Fibroblast of gingiva (primary cell): ENCODE results near the gene ANXA5.
"Not testable (repeated sequence)": the region's sequence is repeated elsewhere in the genome, so short reads cannot be mapped to it uniquely, and the experiment has no call there.

Source experiments
- DNase-seq: peaks from one replicate; pipeline ENCODE4 v3.0.0-alpha.2; 2011; ENCODE audit warnings: low read depth

The ANXA5 gene

DNA sequence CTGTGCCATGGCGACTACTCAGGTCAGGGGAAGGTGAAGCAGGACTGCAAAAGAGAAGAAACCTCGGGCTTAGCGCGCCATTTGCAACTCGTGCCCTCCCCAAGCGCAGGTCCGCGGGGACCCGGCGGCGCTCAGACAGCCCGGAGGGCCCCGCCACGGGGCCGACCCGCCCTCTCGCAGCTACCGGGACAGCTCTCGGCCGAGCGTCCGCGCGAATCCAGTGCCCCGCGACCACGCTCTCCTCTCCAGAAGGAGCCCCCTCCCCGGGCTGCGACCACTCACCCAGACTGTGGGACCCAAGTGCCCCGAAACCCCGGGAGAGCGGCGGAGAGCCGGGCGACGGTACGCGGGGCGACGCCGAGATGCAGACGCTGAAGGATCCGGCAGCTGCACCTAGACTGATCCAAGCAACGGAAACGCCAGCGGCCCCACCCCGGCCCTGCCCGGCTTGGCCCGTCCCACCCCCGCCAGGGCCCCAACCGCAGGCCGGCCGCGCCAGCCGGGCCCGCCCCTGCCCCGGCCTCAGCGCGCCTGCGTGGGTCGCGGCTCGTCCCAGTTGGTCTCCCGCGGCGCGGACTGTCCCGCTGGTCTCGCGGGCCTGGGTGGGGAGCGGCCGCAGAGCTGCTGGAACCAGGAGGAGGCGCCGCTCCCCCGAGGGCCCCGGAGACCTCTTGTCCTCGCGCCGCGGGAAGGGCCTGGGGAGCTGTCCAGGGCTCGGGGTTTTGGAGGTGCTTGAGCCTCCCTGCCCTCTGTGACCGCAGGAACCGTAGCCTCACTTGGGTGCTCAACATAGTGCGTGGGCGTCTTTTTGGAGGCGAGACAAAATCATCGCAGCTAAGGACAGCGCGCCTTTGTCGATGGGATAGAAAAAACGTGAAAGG is at the start of gene ANXA5:
Gene ANXA5, minus strand, starts transcription at position 400 of the 881 bp plus-strand sequence. Its CDS starts 391 bp downstream, at position 9.
- peak; percentile 92 for DNase-seq

DNA sequence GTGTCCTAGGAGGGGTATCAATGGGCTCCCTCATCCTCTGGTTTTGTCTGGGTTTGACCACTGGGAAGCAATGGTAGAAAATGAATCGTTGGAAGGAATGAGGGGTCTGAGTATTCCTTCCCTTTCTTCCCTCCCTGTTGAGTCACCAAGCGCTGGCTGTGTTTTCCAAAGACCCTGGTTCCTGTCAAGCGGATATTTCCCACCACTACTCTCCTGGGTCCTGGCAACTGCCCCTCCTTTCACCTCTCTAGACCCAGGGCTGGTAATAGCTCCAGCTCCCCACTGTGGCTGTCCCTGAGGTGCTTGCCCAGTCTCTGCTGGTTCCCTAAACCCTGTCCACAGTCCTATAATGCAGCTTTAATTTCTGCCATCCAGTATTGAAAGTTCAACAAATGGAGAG is 46.0 kb upstream of the ANXA5 start:
- DNase-seq = no peak

DNA sequence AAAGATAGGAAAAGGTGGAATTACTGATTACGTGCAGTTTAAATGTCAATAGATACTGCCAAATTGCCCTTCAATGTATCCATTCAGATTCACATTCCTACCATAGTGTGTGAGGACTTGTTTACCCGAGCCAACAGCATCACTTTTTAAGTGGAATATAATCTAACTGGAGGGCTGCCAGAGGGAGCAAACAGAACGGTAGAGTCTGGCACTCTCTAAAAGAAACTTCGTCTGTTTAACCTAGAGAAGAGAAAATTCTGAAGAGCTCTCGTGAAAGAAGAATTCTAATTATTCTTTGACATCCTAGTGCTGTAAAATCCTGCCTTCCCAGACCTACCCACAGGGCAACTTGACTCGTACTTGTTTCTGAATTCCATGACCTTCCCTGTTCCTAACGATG is 45.0 kb upstream of the ANXA5 start:
- DNase-seq = no peak

DNA sequence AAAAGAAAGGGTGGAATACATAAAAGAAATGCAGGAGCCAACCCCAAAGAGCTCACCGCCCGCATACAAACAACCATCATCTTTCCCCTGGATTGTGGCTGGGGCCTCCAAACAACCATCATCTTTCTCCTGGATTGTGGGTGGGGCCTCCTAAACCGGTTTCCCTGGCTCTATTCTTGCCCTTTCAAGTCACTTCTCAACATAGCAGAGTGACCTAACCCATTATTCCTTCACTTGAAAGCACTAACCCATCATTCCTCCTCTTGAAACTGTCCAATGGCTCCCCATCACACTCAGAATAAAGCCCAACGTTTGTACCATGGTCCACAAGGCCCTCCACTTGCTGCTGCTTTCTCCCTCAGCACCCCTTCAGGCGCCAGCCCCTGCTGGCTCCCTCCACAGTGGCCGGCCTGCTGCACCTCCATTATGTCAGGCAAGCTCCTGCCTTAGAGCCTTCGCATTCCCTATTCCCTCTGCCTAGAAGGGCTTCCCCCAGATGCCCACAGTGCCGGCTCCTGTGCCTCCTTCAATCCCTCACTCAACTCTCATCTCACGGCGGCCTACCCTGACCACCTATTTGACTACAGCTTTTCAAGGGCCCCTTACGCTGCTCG is 44.1 kb upstream of the ANXA5 start:
- DNase-seq = no peak

DNA sequence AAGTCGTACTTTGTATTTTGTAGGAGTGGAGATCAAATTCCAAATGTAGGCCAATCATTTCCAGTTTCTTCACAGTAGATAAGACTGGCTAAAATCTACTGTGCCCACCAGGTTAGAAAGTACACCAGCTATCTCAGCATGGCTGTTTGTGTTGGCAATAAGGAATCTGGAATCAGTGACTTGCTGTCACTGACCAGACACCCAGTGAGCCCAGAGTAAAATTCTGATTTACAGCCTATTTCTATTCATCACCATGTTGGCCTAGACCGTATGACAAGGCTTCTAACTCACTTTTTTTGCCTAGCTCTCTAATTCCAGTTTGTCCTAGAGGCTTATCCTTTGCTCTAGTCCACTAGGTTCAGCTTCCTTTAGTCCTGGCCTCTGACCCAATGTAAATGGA is 42.8 kb upstream of the ANXA5 start:
- DNase-seq = no peak

DNA sequence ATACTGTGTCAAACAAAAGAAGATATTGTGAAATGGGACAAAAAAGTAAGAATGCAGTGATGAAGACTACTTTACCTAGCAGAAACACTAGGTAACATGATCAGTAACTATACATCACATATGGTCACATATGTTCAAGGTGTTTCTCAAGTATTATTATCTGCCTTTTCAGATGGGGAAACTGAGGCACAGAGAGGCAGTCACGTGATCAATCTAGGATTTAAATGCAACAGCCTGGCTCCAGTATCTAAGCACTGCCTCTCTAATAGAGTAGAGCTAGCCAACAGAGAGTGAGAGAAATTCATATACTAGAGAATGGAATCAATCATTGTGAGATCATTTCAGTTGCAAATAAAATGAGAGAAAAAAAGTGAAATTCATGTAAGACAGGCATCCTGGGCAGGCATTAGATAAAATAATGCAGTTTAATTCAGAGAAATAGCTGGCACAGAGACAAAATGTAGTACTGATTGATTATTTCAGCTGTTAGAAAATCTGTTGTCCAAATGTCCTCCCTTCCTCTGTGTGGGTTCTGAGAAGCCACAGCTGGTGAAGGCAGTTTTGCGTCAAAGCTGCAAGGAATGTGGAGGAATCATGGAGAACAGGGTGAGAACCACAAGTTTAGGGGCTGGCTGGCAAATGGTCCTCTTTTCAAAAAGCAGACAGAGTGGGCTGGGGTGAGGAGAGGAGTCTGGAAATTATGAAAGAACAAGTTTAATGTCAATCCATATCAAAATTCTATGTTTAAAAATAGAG is 42.2 kb upstream of the ANXA5 start:
- DNase-seq = no peak

DNA sequence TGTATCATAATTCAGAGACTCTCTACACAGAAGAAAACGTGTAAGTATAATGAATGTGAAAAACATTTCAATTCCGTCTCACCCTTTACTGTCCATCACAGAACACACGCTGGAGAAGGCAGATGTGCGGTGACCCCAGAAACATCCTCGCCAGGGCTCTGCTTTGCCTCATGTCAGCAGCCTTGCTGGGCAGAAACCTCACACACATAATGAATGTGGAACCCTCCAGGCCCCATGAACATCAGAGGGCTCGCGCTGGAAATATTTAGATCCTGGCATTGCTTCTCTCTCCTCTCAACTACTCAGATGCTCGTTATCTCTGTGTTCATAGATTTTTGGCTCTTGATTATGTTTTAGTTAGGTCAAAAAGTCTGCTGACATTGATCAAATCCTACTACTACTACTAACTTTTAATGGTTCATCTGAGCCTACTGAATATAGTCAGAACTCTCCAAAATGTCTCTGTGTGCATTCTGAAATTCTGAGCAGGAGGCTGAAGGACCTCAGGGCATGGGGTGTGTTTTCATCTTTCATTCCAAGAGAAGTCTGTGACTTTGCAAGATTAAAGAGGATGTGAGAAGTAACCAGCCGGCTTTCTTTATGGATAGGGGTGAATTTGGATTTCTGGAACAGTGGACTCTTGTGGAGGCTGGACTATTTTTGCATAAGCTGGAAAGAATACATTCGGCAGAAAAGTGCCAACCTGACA is 41.2 kb upstream of the ANXA5 start:
- DNase-seq = no peak

DNA sequence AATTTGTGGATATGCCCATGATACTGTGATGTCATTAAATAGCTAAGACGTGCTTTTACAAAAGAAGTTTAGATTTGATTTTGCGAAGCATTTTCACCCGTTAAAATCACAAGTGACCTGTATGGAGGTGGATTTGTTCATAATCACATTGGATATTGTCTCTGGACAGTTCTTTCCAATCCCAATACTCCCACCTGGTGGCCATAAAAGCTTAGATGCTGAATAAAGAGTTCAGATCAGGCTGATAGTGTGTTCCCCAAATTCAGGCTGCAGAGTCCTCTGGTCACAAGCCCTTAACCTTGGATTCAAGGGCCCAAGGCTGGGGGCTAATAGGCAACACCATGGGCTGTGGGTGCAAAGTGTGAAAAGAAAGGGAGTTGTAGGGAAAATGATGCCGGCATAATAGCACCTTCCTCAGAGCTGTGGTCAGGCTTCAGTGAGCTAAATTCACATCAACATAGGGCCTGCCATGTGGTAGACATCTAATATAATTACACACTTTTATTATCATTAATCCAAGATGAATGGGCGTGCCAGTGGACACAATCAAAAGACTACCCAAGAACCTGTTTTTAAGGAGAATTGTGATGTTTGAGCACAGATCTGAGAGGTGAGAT is 40.1 kb upstream of the ANXA5 start:
- DNase-seq = peak; percentile 51

DNA sequence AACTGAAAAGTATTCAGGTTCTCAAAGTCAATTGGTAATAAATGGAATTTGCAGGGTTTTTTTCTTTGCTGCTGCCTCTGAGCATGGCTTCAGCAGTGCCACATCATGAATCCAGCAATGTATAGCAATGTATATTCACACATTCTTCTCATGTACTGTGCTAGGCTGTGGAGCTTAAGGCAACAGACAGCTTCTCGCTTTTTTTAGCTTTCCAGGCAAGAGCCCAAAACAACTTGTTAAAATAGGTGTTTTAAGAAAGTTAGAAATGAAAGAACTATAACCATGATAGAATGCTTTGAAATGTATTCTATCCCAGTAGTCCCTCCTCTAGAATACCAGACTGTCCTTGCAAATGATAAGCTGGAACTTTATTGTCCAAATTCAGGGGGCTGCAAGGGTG is 37.8 kb upstream of the ANXA5 start:
- no peak for DNase-seq

DNA sequence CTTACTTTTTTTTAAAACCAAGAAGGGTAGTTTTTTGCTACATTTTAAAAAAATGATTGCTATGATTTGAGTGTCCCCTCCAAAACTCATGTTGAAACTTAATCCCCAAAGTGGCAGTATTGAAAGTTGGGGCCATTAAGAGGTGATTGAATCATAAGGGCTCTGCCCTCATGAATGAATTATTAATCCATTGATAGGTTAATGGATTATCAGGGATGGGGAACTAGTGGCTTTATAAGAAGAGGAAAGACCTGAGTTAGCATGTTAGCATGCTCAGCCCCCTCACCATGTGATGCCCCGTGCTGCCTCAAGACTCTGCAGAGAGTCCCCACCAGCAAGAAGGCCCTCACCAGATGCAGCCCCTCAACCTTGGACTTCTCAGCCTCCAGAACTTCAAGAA is 37.2 kb upstream of the ANXA5 start:
- DNase-seq = no peak

DNA sequence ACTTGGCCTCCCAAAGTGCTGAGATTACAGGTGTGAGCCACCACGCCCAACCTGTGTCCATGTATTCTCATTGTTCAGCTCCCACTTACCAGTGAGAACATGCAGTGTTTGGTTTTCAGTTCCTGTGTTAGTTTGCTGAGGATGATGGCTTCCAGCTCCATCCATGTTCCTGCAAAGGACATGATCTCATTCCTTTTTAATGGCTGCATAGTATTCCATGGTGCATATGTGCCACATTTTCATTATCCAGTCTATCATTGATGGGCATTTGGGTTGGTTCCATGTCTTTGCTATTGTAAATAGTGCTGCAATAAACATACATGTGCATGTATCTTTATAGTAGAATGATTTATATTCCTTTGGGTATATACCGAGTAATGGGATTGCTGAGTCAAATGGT is 33.0 kb upstream of the ANXA5 start:
- DNase-seq = not testable (repeated sequence)

DNA sequence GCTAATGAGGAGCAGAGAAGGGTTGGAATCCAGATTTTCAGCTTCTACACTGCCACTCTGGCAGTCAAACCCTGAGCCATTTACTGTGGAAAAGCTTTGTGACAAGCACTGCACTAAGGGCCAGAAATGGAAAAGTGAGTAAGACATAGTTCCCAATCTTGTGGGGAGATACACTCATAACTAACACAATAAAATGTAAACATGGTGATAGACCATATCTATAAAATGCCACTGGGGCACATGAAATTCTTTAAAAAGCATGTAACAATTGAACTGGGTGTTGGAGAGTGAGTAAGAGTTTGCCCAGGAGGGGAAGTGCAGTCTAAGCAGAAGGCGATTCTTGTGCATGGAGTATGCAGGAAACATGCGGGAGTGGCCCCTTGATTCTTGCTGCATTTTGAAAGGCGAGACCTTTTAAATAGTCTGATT is 32.0 kb upstream of the ANXA5 start:
- peak; percentile 64 for DNase-seq

DNA sequence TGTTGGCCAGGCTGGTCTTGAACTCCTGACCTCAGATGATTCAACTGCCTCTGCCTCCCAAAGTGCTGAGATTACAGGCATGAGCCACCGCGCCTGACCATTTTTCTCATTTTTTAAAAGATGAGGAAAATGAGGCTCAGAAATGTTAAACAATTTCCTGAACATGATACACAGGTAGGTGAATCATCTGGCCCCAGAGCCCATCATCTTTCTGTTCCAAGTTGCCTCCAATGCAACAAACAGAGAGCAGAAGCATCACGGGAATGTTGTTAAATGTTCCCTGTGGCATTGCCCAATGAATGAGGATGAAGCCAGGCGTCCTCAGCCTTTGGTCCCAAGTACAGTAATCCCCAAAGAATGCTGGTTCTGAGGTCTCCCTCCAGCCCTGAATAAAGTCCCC is 31.3 kb upstream of the ANXA5 start:
- peak; percentile 94 for DNase-seq

DNA sequence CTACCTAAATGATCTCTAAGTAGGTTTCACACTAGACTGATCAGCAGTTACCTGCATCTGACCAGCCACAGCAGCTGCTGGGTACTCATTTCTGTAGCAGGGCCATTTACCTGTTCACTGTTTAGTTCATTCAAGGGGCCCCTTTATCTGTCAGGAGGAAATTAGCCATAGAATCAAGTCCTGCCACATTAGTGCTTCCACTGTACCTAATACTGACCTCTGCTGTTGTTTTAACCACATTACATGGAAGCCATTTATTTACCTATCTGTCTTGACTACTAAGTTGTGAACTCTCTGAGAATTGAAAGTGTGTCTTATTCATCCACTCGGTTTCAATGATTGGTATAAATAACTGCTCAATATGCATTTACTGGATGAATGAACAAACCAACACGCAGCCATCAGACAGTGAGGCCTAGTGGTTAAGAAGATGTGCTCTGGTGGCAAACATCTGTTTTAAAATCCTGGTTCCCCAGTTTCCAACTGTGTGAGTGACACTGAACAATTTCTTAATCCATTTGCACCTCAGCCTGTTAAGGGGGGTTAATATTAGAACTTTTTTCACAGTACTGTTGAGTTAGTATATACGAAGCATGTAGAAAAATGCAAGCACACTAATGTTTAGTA is 30.0 kb upstream of the ANXA5 start:
- peak; percentile 63 for DNase-seq

DNA sequence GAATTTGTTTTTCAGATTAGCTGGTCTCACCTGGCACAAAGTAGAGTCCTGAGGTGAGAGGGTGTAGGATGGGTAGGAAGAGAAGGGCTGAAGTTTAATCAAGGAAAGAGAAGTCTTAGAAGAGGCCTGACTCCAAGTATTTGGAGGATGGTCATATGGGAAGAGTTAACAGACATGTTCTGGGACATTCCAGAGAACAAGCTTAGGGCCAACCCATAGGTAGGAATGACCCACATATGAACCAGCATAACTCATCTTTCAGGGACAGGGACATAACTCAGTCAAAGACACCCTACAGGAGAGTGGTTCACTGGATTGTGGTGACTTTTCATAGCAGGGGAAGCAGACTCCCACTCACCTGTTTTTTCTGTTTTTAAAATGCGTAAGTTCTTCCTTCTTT is 27.9 kb upstream of the ANXA5 start:
- DNase-seq = no peak

DNA sequence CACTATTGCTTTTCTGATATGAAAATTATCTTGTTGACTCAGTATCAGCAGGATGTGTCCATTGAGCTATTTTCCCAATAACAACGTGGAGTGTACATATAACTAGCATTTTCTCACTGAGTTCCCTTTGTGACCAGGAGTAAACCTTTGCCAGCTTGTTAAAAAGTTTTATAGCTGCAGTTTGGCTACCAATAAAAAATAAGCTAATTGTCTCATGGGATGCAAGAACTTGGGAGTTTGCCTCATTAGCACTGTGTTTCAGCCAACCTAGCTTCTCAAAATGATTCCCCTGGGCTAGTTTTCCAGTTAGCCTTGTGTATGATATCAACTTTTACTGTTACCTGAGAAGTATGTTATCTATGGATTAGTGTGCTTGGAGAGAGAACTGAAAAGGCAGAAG is 24.9 kb upstream of the ANXA5 start:
- no peak for DNase-seq

DNA sequence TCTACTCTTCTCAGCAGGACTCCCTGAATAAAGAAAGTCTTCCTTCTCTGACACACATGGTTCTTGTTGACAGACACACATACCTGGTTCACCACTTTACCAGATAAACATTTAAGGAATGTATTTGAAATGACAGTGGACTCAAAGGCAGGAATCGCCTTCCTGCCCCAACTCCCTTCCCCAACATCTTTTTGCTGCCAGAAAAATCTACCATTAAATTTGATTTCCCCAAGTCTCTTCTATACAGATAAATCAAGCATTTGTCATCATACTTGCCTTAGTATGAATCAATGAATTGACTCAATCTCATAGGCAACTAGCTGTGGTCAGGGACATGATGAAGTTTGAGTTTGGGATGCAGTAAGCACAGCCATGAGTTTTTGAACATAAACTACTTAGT is 23.3 kb upstream of the ANXA5 start:
- DNase-seq = no peak

DNA sequence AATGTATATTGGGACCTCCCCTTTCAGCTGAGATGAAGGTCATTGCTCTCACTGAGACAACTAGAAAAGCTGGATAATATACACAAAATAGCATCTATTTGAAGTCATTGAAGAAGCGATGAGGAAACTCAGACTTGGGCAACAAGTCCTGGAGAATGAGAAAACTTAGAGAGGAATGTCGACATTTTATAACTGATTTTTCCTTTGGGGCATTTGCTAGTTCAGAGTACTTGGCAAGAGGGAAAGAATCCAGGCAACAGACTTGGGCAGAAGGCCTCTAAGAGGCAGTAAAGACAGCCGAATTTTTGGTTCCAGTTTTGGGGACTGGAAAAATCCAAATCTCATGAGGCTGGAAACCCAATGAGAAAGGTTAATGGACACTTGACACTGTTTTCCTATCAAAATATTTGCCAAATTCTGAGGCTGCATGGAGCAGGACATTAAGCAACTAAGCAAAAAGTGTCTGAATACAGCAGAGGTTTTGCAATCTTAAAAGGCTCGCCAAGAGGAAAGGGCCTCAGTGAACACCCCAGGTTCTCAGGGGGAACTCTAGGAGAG is 21.0 kb upstream of the ANXA5 start:
- DNase-seq = peak; percentile 93

DNA sequence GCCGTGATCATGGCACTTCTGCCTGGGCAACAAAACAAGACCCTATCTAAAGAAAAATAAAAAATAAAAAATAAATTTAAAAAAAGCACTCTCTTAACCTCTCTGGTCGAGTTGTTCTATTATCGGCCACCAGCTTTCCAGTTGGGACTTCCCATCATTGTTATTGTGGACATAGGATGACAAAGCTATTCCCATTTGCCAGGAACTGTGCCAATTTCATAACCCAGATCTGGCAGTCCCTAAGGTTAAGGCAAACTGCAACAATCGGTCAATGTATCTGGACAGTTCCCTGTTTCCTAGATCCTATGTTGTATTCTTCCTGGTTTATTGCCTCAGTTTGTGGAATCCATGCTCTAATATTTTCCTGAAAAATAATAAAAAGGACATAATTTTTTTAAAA is 17.8 kb upstream of the ANXA5 start:
- no peak for DNase-seq

DNA sequence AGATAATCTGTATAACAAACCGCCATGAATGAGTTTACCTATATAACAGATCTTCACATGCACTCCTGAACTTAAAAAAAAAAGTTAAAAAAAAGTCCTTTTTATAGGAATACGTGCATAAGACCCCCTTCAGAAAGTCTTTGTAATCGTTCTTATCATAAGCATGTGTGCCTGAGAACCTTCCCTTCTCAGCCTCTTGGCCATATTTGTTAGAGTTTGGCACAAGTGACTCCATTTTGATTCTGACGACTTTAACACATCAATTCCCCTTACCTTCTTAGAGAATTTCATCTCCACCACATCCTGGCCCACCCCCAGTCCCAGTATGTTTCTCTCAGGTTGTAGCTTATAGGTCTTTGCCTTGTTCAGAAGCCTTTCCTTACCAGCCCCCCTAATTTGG is 16.0 kb upstream of the ANXA5 start:
- DNase-seq = no peak
